GM13977 (cell line): ENCODE results near the gene PSMB7.
"Not testable (repeated sequence)": the region's sequence is repeated elsewhere in the genome, so short reads cannot be mapped to it uniquely, and the experiment has no call there.

Experiments
- DNase-seq: peaks from one replicate; pipeline ENCODE4 v3.0.0; 2012; ENCODE audit warnings: low spot score
- in situ Hi-C: fragments of 300-500 bp; cut with MboI; formaldehyde crosslinking; loops from one replicate; pipeline ENCODE4 v1.12.0; 2022; ENCODE audit warnings: low sequenced_read_pairs, low pct_unique_long_range_greater_than_20kb, mixed read lengths, inconsistent platforms; ENCODE audit not compliant: unreplicated experiment
- TF ChIP-seq, protein P1 (sequence below): IDR thresholded peaks from 2 replicates; pipeline ENCODE4 v1.5.1; 2012; ENCODE audit warnings: mild to moderate bottlenecking, control low read depth; ENCODE audit not compliant: insufficient read depth; ENCODE audit errors: extremely low read depth, missing control alignments

The PSMB7 gene

DNA sequence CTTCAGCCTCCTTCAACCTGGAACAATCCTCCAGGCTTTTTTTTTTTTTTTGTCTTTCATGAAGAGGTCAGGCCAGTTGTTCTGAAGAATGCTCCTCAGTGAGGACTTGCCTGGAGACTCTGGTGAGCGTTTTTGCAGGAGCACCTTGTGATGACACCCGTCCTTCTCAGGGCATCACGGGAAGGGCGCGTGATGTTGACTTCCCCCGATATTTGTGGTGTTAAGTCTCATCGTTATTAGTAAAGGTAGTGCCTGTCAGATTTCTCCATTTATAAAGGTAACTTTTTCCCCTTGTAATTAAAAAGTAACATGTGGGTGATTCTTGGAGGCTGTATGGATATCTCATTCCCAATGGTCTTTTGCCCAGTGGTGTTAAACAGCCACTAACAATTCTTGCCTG is 11.1 kb upstream of the PSMB7 start:
- DNase-seq, result no peak
- TF ChIP-seq, protein P1, sequence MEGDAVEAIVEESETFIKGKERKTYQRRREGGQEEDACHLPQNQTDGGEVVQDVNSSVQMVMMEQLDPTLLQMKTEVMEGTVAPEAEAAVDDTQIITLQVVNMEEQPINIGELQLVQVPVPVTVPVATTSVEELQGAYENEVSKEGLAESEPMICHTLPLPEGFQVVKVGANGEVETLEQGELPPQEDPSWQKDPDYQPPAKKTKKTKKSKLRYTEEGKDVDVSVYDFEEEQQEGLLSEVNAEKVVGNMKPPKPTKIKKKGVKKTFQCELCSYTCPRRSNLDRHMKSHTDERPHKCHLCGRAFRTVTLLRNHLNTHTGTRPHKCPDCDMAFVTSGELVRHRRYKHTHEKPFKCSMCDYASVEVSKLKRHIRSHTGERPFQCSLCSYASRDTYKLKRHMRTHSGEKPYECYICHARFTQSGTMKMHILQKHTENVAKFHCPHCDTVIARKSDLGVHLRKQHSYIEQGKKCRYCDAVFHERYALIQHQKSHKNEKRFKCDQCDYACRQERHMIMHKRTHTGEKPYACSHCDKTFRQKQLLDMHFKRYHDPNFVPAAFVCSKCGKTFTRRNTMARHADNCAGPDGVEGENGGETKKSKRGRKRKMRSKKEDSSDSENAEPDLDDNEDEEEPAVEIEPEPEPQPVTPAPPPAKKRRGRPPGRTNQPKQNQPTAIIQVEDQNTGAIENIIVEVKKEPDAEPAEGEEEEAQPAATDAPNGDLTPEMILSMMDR, result no peak
- in situ Hi-C loops, result no loop called here

DNA sequence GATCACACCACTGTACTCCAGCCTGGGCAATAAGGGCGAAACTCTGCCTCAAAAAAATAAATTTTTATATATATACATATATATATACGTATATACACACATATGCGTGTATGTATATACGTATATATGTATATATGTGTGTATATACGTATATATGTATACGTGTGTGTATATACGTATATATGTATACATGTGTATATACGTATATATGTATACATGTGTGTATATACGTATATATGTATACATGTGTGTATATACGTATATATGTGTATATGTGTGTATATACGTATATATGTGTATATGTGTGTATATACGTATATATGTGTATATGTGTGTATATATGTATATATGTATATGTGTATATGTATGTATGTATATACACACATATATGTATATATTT is 10.5 kb upstream of the PSMB7 start:
- DNase-seq, in situ Hi-C loops: not testable (repeated sequence)

DNA sequence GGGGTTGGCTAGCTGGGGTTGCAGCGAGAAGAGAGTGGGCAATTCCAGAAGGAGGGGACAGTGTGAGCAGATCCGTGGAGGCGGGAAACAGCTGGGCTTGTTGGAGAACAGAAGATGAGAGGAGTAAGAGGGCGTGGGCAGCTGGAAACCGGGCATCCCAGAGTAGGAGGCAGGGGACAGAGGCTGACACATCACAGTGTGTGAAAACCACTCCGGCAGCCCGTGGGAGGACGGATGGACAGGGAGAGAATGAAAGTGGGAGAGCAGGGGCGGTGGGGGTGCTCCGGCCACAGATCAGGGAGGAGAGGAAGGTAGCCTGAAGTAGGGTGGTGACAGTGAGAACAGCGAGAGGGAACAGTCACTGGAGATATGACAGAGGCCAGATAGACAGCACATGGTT is 8.3 kb upstream of the PSMB7 start:
- DNase-seq, result no peak
- TF ChIP-seq, protein P1, result no peak
- in situ Hi-C loops, result no loop called here

DNA sequence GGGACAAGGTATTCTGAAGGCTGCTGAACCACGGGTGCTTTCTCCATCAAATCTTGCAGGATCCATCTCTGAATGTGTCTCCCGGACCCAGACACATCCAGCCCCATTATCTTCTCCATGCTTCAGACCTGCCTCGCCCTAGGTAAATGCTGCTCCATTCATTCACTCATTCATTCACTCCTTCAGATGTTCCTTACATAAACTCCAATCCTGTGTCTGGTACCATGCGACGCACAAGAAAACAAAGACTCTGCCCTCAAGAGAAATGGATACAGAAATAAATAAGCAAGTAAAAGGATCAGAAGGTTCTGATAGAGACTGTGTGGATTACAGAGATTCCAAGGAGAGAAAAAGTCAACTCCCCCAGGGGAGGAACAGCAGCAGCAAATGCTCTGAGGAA is 7.9 kb upstream of the PSMB7 start:
- in situ Hi-C loops, result no loop called here
- TF ChIP-seq, protein P1, result no peak
- no peak for DNase-seq

DNA sequence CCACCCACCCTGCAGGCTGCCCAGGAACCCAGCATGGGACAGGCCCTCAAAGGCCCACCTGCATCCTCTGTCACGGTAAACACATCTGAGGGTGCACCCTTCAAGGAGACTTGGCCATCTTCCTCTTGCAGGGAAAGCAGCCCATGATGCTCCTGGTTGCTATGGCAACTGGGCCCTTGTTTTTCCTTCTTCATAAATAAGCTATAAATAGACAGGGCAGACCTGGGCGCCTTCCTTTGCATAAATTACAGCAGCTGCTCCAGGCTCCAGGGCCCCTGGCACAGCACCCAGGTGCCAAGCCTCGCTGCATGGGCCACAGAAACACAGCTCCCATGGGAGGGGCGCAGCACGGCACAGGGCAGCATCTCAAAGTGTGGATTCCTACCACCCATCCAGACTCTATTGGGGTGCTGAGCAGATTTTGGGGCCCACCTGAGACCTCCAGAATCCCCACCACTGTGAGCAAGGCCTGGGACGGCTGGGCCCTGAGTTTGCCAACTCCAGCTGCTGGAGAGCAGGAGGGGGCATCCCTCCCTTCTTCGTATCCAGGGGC is 5.8 kb upstream of the PSMB7 start:
- TF ChIP-seq, protein P1, result no peak
- in situ Hi-C loops, result no loop called here
- no peak for DNase-seq

DNA sequence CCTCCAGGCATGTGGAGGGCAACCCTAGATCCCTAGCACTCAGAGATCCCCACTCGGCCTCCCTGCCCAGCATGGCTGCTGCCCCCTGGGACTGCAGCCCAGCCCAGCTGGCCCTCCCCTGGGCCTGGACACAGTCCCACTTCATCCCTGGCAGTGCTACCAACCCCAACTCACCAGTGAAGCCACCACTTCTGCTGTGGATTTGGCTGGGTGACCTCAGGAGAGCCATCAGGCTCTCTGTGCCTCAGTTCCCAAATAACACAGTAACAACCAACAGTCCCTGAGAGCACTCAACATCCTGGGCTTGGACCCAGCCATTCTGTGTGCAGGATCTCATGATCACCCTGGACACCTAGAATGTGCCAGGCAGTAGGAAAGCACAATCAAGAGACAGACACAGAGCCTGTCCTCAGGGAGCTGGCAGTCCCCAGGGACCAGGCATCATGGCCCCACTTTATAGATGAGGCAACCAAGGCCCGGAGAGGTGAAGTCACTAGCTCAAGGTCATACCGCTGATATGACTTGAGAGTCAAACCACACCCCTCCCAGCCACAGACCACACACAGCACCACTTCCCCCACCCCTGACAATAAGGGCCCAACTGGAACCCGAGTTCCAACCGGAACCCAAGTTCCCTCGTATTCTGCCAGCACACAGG is 4.7 kb upstream of the PSMB7 start:
- DNase-seq, result no peak
- TF ChIP-seq, protein P1, result no peak
- in situ Hi-C loops, result no loop called here

DNA sequence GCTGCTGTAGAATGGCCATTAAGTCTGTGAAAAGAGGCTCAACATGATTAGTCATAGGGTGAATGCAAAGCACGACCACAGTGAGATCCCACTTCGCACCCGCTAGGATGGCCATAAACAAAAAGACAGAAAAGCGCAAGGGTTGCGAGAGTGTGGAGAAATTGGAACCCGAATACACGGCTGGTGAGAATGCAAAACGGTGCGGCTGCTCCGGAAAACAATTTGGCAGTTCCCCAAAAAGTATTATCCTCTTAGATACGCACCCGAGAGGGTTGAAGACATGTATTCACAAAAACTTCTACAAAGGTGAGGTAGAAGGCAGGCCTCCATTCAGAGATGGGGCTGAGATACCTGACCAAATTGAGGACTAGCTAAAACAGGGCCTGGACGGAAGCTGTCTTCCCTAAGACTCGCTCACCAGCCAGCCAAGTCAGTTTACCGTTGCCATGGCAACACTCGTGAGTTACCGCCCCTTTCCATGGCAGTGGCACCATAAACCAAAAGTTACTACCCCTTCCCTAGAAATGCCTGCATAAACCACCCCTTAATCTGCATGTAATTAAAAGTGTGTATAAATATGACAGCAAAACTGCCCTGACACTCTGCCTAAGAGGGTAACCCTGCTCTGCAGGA is 726 bp upstream of the PSMB7 start:
- TF ChIP-seq, protein P1, result no peak
- DNase-seq, result no peak
- in situ Hi-C loops, result no loop called here
